ENCODE measurements around the gene FOSL1.

The FOSL1 gene

DNA sequence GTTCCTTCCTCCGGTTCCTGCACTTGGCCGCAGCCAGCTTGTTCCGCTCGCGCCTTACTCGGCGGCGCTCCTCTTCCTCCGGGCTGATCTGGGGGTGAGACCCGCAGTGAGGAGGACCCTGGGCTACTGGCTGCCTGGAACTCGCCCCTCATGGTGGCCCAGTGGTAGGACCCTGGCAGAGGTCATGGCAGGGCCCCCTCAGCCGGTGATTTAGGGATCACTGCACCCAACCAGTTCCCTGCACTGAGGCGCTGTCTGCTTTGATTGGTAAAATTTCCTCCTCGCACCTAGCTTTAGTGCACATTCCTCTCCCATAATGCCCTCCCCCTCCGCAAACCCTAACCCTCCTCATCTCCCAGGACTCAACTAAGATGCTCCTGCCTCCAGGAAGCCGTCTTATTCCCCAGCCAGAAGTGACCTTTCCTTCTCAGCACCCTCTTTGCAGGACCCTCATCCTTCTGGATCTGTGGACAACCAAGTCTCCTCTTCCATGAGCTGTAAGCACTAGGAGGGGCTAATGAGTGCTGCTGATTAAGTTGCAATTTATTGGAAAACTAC lies 6.1 kb downstream of the FOSL1 start:
- DNase-seq = no peak

DNA sequence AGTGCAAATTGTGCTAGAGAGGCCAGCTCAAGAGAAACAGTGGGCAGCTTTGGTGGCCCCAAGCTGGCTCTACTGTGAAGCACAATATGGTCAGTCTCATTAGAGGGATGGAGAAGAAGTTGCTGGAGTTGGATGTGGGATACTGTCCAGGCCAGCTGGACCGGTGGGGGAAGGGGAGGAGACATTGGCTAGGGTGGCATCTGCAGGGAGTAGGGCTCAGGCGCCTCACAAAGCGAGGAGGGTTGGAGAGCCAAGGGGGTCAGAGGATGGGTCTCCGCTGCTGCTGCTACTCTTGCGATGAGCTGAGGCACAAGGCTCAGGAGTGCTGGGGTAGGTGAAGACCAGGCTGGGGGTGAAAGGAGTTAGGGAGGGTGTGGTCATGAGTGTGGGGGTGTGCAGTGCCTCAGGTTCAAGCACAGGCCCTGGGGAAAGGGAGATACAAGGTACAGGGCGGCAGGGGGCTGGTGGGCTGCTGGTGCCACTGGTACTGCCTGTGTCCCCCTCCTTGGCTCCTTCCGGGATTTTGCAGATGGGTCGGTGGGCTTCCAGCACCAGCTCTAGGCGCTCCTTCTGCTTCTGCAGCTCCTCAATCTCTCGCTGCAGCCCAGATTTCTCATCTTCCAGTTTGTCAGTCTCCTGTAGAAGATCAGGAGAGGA lies 7.4 kb downstream of the FOSL1 start:
- no peak for DNase-seq

DNA sequence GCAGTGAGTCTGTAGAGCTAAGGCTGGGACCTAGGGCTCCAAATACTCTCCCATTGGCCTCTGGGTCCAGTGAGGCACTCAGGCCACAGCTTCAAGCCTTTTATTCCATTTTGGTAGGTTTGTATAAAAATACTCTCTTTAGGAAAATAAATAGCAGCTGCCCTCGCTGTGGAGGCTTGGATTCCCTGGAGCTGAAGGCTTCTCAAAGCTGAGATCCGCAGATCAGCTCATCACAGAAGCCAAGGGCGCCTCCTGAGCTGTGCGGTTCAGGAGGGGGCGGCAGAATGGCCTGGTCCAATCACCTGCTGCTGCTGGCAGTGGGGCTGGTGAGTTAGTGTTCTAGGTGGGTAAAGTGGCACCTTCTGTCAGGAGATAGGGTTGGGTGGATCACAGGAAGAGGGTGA lies 8.0 kb downstream of the FOSL1 start:
- DNase-seq = peak; percentile 34

DNA sequence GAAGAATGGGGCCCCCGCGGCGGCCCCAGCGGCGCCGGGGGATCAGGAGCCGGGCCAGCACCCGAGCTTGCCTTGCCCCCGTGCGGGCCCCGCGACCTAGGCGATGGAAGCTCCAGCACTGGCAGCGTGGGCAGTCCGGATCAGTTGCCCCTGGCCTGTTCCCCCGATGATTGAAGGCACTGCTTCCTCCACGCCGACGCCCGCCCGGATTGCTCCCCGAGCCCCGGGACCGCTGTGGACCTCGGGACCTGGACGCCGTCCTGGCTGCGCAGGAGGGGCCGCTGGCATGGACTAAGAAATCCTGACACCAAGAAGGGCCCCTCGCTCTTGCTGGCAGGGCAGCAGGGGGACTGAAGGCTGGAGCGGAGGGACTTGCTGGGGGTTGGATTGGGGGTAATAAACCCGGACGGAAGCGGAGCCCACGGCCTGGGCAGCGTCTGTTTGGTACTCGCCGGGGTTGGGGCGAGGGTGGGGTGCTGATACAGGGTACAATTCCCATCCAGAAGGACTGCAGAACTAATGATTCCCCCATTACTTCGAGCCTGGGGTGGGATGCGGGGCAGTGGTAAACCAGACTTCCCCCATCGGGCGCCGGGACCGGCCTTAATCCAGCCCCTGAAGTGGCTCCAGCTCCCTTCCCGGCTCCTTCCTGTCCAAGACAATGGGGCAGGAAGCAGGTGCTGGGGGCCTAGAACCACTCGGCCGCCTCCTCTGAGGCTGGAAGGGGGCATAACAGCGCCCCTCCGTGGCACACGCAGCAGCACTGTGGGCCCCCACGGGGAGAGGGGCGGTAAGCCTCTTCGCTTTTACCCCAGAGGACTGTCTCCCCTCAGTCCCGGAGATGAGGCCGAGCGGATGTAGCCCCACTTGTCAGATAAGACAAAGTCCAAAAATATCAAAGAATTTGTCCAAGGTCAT lies 8.7 kb downstream of the FOSL1 start:
- DNase-seq = no peak

DNA sequence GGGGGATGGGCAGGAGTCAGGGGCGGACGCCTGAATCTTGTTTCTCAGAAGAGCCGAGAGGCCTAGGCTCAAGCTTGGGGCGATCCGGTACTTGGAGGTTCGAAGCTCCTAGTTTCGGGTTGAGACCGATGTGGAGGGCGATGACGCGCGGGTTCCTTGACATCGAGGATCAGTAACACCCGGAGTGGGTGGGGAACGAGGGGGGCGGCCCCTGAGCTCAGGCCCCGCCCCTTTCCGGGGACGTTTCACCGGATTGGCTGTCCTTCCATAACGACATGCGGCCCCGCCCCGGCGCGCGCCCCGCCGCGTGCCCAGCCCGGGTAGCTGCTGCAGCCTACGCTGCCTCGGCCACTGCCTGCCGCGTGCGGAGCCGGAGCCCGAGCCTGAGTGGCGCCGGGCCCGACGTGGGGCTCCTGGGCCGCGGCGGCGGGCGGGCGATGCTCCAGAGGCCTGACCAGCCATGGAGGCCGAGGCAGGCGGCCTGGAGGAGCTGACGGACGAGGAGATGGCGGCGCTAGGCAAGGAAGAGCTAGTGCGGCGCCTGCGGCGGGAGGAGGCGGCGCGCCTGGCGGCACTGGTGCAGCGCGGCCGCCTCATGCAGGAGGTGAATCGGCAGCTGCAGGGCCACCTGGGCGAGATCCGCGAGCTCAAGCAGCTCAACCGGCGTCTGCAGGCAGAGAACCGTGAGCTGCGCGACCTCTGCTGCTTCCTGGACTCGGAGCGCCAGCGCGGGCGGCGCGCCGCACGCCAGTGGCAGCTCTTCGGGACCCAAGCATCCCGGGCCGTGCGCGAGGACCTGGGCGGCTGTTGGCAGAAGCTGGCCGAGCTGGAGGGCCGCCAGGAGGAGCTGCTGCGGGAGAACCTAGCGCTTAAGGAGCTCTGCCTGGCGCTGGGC lies 9.6 kb downstream of the FOSL1 start, which contains the start of gene CCDC85B:
CCDC85B (plus strand) TSS at position 350 of the 895 bp plus-strand sequence; CDS start at position 461, 111 bp downstream.
- DNase-seq = peak; percentile 98

DNA sequence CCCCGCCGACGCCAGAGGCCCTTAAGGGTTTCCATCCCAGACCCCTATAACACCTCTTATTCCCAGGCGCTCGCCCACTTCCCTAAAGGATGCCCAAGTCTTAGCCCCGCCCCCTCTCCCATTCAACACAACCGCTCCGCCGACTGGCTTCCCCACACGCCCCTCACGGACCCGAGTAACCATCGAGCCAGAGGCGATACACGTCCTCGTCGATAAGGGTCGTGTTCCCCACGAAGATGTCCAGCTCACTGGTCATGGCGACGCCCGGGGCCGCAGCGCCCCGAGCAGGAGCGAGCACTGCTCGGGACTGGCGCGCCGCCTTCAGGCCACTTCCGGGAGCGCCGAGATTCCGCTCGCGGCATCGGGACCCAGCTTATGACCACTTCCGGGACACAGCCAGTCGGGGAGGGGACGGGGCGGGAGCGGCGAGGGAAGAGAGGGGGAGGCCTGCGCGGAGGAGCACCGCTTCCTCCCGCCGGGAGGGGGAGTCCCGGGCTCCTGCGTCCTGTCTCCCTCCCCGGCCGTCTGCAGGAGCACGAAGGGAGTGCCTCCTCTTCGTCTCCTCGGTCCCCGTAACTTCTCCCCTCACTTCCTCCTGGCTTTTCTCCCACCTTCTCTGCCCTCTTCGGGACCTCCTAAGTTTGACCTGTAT lies 11.9 kb downstream of the FOSL1 start, which contains the start of gene FIBP:
FIBP (minus strand) TSS at position 309 of the 652 bp plus-strand sequence; CDS start at position 256, 53 bp downstream.
- peak; percentile 95 for DNase-seq

DNA sequence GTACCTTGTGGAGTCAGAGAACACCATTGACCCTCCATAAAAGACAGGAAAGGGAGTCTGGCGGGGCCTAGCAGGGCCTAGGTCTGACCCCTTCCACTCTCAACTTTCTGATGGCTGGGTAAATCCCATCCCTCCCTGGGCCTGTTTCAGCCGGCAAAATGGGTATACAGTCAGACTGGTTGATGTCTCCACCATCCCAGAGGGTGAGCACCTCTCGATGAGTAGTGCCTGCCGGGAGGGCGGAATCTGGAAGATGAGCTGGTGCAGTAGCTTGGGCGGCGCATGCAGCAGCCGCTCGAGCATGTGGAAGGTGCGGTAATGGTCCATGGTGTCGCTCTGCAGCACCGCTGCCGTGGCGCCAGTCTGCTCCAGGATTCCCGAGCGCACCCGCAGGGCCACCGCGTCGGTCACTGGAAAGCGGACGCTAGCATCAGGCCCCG lies 12.4 kb downstream of the FOSL1 start:
- no peak for DNase-seq

DNA sequence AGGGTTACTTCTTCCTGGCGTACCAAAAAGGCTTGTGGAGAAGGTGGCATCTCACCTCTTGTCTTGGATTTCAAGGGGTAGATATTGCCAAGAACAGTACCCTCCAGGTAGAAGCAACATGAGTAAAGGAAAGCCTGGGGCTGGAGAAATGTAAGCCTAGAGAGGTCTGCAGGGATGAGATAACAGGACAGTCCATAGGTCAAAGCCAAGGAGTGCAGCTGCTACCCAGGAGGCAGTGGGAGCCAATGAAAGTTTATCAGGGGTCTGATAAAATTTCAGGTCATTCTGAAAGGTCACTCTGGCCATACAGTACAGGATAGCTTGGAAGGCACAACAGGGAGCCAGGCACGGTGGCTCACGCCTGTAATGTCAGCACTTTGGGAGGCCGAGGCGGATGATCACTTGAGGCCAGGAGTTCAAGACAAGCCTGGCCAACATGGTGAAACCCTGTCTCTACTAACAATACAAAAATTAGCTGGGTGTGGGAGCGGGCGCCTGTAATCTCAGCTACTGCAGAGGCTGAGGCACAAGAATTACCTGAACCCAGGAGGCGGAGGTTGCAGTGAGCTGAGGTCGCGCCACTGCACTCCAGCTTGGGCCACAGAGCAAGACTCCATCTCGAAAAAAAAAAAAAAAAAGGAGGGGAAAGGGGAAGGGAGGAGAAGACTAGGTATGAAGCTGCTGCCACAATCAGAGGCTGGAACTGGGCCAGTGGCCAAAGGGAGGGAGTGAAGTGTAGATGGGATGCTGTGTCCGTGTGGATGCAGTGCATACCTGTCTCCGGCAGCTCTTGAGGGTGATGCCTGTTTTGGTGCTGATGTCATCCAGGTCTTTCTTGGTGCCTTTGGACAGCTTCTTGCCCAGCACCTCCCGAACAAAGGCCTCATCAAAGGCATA lies 13.1 kb downstream of the FOSL1 start:
- DNase-seq = no peak

DNA sequence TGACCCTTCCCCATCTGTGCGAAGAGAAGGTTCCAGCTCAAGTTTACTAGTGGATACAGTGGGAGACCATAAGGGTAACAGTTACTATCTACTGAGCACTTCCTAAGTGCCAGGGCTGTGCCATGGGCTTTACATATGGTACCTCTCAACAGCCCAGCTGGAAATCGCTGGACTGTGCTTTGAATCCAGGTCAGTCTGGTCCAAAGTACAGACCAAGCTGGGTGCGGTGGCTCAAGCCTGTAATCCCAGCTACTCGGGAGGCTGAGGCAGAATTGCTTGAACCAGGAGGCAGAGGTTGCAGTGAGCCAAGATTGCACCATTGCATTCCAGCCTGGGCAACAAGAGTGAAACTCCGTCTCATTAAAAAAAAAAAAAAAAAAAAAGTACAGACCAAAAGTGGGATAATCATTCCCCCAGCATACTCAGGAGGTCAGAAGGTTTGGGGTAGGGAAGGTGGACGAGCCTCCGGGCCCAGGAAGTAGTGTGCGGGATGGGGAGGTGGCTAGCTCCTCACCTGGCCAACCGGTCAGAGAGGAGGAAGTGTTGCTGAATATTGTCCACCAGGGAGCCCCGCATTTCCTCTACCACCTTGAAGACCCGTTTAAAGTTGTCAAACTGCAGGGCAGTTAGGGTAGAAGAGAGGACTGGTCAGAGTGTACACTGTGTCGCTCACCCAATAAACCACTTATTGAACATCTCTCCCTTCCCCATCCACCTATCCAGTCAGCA lies 14.2 kb downstream of the FOSL1 start:
- no peak for DNase-seq

DNA sequence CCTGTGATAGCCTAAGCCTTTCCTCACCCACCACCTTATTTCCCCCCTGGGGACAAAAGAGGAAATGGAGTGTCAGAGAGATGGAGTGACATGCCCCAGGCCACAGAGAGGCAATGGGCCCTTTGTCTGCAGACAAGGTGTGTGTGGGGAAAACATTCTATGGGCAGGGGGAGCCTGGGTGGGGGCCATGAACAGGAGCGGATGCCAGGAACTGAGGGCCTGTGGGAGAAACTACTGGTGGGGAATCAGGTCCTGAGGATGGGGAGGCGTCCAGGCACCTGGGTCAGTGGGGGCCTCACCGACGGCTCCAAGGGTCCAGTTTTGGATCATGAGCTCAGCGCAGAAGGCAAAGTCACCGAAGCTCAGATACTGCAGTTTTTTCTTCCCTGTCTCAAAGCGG lies 15.0 kb downstream of the FOSL1 start:
- no peak for DNase-seq

DNA sequence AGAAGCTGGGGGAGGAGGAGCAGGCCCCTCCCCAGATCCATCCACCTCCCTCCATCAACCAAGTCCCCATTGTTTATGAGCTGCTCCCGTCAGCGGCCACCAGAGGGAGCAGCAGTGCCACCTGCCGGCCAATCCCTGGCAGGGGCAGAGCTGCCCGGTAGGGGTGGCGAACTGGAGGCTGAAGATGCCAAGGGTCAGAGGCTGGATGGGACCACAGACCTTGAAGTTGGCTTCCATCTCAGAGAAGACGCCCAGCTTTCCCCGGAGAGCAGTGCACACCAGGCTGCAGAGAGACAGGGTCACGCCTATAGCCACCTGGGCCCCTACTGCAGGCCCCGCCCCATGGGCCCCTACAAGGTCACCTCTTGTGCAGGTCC lies 15.5 kb downstream of the FOSL1 start:
- peak; percentile 80 for DNase-seq

DNA sequence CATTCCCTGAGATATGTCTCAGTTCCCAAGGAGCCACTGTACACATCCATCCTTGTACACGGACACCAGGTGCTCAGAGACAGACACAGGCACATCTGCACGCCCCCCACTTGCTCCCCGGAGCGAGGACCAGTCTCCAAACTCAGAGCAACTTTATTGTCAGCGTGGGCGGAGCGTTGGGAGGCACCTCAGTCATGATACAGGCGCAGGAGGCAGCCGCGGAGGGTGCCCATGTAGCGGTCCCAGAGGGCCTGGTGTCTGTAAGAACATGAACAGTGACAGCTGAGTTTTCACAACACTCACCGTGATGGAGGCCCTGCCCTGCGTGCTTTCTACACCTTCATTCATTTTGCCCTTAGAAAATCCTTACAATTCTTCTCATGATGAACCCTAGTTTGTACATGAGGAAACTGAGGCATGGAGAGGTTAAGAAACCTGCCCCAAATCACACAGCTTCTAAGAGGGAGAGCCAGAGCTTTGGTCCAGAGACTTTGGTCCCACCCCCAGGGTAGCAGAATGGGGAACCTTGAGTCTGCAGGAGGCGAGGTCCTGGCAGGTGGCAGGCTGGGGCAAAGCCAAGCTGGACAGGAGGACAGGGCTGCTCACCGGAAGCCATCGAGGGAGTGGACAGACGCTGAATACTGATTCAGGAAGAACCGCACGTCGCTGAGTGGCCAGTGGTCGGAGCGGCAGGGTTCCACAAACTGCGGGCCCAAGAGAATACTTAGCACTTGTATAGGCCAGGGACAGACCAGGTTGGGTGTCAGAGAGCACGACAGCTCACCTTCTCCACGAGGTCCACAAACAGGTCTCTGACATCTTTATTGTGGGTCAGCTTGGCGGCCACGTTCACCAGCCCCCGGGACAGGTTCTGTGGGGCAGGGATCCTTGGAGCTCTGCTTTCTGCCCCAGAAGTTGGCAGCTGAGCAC lies 16.1 kb downstream of the FOSL1 start:
- DNase-seq = no peak

DNA sequence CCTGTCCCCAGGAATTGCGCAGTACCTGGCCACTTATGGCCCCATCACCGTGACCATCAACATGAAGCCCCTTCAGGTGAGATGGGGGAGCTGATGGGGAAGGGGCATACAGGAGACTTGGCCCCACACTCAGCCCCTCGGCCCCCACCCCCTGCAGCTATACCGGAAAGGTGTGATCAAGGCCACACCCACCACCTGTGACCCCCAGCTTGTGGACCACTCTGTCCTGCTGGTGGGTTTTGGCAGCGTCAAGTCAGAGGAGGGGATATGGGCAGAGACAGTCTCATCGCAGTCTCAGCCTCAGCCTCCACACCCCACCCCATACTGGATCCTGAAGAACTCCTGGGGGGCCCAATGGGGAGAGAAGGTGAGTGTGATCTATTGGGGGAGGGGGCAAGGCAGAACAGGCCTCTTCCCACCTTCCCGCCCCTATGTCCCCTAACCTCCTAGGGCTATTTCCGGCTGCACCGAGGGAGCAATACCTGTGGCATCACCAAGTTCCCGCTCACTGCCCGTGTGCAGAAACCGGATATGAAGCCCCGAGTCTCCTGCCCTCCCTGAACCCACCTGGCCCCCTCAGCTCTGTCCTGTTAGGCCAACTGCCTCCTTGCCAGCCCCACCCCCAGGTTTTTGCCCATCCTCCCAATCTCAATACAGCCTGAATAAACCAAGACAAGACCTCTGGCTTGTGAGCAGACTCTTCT lies 17.0 kb downstream of the FOSL1 start:
- no peak for DNase-seq

DNA sequence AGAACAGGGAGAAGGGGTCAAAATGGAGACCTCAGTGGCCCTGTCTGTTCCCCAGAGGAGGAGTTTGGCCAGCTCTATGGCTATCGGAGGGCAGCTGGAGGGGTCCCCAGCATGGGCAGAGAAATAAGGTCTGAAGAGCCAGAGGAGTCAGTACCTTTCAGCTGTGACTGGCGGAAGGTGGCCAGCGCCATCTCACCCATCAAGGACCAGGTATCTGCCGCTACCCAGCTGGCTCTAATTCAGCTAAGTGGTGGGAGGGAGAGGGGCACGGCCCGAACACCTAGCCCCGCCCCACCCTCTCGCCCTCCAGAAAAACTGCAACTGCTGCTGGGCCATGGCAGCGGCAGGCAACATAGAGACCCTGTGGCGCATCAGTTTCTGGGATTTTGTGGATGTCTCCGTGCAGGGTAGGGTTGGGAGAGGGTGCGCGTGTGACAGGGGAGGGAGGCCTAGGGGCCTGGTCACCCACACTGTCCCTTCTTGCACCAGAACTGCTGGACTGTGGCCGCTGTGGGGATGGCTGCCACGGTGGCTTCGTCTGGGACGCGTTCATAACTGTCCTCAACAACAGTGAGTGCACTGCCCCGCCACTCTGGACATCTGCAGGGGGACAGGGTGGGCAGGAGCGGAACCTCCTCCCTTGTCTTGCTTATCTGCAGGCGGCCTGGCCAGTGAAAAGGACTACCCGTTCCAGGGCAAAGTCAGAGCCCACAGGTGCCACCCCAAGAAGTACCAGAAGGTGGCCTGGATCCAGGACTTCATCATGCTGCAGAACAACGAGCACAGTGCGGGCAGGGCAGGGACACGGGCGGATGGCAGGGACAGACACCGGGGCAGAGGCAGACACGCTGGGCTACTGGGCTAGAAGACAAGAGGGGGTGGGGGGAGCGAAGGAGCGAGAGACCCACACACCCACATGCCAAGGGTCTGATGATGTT lies 17.8 kb downstream of the FOSL1 start:
- DNase-seq = no peak

DNA sequence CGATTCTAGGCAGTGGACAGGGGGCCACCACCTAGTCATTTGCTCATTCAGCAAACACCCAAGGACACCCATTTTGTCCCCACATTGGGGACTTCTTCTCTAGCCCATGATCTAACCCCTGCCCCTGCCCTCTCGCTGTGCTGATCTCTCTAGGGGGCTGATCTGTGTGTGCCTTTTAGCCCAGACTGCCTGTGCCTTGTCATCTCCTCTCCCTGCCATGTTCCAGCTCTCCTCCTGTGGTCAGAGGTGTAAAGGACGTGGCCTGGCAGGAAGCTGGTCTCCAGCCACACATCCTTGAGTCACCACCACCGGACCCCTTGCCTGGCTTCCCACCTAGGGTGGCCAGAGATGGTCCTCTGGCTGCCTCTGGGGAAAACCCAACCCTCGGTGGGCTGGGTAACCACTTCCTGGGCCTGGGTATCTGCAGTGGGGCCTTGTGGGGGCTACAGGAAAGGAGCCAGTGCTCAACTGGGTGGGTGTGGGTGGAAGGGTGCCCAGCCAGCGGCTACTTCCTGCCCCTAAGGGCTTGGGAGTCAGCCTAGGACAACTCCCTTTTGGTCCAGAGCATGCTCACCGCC lies 19.3 kb downstream of the FOSL1 start:
- DNase-seq = no peak

DNA sequence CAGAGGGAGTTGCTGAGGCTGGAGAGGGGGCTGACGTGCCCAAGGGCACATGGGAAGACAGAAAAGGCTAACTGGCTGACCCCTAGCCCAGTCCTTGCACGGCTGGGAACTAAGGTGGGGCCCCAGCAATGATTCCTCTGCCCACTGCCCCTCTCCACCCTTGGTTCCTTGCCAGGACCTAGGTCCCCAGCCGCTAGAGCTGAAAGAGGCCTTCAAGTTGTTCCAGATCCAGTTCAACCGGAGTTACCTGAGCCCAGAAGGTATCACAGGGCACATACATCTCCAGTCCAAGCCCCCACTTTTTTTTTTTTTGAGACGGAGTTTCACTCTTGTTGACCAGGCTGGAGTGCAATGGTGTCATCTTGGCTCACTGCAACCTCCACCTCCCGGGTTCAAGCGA lies 20.2 kb downstream of the FOSL1 start:
- DNase-seq = no peak

DNA sequence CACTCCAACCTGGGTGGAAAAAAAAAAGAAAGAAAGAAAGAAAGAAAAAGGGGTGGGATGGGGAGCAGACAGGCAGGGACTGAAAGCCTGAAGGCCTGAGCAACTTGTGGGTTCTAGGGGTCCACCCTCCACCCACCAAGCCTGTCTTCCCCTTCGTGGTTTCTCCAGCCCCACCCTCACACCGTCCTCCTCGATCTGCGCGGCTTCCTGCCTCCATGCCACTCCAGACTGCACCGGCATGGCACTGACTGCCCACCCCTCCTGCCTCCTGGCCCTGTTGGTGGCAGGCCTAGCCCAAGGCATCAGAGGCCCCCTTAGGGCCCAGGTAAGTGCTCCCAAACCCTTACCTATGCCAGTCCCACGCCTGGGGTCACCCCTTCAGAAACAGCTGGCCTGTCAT lies 20.6 kb downstream of the FOSL1 start, which contains the start of gene CTSW:
CTSW (plus strand) TSS at position 221 of the 400 bp plus-strand sequence; CDS start at position 239, 18 bp downstream.
- no peak for DNase-seq

Measured in activated CD4-positive, alpha-beta T cell treated with anti-CD3 and anti-CD28 coated beads, Interleukin-2, amount 50 U/mL, for 1 hour (primary cell).